GM12864 (cell line): ENCODE data around the gene ZSWIM1.

ENCODE experiments used
- DNase-seq: peaks from one replicate; pipeline ENCODE4 v3.0.0-alpha.2; 2011; ENCODE audit warnings: low read depth
- H3K4me3 ChIP-seq: 2 replicates; pipeline ENCODE4 v1.5.1; 2011; ENCODE audit warnings: mild to moderate bottlenecking, low read depth, low read length, control low read depth
- CTCF ChIP-seq: IDR thresholded peaks from 2 replicates; pipeline ENCODE4 v1.5.1; 2011; ENCODE audit warnings: low read depth, mild to moderate bottlenecking, moderate library complexity, low read length, control low read depth, inconsistent platforms; ENCODE audit errors: missing control alignments

The ZSWIM1 gene

GRCh38 chr20:45845452-45845851 is 35.6 kb upstream of the ZSWIM1 start:
- no peak for TF ChIP-seq CTCF
- no peak for DNase-seq
- no peak overlapping the region for H3K4me3 ChIP-seq

GRCh38 chr20:45848421-45848820 is 32.6 kb upstream of the ZSWIM1 start:
- H3K4me3 ChIP-seq: no peak overlapping the region
- no peak for TF ChIP-seq CTCF
- DNase-seq: no peak

GRCh38 chr20:45848969-45849582 is 32.0 kb upstream of the ZSWIM1 start:
- no peak for TF ChIP-seq CTCF
- H3K4me3 ChIP-seq: no peak overlapping the region
- no peak for DNase-seq

- no peak overlapping the region for H3K4me3 ChIP-seq
- no peak for DNase-seq
- no peak for TF ChIP-seq CTCF
Observed at GRCh38 chr20:45850238-45850637, 30.8 kb upstream of the ZSWIM1 start.

GRCh38 chr20:45850926-45851325 is 30.1 kb upstream of the ZSWIM1 start:
- TF ChIP-seq CTCF: no peak
- DNase-seq: no peak
- no peak overlapping the region for H3K4me3 ChIP-seq

GRCh38 chr20:45851501-45851900 is 29.5 kb upstream of the ZSWIM1 start:
- DNase-seq: no peak
- no peak for TF ChIP-seq CTCF
- H3K4me3 ChIP-seq: no peak overlapping the region

GRCh38 chr20:45852326-45852725 is 28.7 kb upstream of the ZSWIM1 start:
- DNase-seq: no peak
- TF ChIP-seq CTCF: no peak
- no peak overlapping the region for H3K4me3 ChIP-seq
